ENCODE data around the gene TCN2.
"Not testable (repeated sequence)": the region's sequence is repeated elsewhere in the genome, so short reads cannot be mapped to it uniquely, and the experiment has no call there.

The TCN2 gene

DNA sequence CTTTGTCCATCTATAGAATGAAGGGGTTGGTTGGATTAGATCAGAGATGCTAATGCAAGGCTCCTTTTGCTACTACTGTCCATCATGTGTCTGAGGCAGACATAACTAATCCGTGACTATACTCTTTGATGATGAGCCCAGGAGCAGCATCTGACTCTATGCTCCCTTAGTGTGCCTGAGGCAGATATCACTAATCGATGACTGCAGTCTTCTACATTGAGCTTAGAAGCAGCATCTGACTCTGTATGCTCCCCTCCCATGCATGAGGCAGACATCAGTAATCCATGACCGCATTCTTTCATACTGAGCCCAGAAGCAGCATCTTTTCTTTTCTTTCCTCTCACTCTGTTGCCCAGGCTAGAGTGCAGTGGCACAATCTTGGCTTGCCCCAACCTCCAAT is 4.2 kb downstream of the TCN2 start:
- no peak for DNase-seq

DNA sequence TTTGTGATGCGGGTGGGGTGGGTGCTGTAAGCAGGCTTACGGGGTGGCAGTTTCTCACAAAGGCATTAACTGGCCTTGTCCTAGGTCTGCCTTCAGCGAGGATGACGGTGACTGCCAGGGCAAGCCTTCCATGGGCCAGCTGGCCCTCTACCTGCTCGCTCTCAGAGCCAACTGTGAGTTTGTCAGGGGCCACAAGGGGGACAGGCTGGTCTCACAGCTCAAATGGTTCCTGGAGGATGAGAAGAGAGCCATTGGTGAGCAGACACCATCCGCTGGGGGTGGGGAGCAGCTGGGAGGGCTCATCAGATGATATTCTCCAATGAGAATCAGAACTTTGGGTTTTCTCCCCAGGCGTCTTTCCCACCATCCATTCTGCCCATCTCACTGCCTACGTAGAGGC is 5.8 kb downstream of the TCN2 start:
- no peak for DNase-seq

GRCh38 chr22:30614268-30614667 is 7.3 kb downstream of the TCN2 start:
- no peak for DNase-seq

GRCh38 chr22:30614879-30615278 is 7.9 kb downstream of the TCN2 start:
- DNase-seq = no peak

- DNase-seq = no peak
Observed at GRCh38 chr22:30615543-30615954, 8.6 kb downstream of the TCN2 start.

DNA sequence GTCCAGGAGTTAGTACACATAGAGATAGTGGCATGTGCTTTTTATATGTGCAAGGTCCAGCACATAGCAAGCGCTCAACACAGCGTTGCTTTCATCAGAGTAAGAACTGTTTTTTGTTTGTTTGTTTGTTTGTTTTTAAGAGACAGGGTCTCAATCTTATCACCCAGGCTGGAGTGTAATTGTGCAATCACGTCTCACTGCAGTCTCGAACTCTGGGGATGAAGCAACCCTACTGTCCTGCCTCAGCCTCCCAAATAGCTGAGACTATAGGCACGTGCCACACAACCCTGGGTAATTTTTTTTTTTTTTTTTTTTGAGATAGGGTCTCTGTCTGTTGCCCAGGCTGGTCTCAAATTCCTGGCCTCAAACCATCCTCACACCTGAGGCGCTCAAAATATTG is 10.8 kb downstream of the TCN2 start:
- no peak for DNase-seq

GRCh38 chr22:30619909-30620308 is 12.9 kb downstream of the TCN2 start:
- DNase-seq = not testable (repeated sequence)

DNA sequence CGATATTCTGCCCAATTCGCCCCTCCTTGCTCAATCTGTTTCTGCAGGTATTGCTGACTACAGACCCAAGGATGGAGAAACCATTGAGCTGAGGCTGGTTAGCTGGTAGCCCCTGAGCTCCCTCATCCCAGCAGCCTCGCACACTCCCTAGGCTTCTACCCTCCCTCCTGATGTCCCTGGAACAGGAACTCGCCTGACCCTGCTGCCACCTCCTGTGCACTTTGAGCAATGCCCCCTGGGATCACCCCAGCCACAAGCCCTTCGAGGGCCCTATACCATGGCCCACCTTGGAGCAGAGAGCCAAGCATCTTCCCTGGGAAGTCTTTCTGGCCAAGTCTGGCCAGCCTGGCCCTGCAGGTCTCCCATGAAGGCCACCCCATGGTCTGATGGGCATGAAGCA is 19.4 kb downstream of the TCN2 start:
- DNase-seq = no peak

- DNase-seq = no peak
Observed at GRCh38 chr22:30627471-30627870, 20.5 kb downstream of the TCN2 start.

GRCh38 chr22:30628491-30628890 is 21.5 kb downstream of the TCN2 start:
- no peak for DNase-seq

DNA sequence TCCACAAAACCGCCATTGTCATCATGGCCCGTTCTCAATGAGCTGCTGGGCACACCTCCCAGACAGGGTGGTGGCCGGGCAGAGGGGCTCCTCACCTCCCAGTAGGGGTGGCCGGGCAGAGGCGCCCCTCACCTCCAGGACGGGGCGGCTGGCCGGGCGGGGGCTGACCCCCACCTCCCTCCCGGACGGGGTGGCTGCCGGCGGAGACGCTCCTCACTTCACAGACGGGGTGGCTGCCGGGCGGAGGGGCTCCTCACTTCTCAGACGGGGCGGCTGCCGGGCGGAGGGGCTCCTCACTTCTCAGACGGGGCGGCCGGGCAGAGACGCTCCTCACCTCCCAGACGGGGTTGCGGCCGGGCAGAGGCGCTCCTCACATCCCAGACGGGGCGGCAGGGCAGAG is 24.5 kb downstream of the TCN2 start:
- not testable (repeated sequence) for DNase-seq

DNA sequence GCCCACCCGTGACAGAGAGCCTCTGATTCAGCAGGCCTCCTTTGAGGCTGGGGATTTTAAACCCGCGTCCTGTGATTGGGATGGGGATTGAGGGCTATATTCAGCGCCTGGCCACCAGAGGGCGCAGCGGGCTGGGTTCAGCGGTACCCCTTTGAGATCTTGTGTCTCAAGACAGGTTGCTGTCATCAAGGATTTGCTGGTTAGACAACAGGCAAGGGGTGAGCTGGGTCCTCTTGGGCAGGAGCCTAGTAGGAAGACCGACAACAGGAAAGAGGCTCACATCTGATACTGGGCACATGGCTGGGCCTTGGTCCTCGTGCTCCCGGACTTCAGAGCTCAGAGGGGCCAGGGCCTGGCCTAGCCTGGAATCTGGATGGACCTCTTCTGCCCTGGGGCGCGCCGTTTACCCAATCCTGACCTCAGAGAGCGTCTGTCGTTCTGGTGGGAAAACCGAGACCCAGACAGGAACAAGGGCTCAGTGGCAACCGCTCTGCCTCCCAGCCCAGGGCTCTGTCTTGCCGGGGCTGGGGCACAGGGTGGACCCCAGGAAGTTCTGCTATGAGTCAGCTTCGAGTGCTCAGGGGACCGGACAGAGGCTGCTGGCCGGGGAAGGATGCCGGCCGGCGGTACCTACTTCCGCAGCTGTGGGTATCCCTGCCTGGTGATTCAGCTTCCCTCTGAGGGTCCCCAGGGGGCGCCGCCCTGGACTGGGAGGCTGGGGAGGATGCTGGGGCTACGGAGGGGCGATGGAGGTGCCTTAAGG is 27.7 kb downstream of the TCN2 start:
- DNase-seq = peak; percentile 93

- peak; percentile 97 for DNase-seq
Observed at GRCh38 chr22:30635273-30636225, 28.6 kb downstream of the TCN2 start, which contains the start of gene SLC35E4. SLC35E4 (plus strand) TSS chr22:30635781; CDS start chr22:30636451, 670 bp downstream.

- DNase-seq = peak; percentile 25
Observed at GRCh38 chr22:30636226-30637077, 29.5 kb downstream of the TCN2 start.

DNA sequence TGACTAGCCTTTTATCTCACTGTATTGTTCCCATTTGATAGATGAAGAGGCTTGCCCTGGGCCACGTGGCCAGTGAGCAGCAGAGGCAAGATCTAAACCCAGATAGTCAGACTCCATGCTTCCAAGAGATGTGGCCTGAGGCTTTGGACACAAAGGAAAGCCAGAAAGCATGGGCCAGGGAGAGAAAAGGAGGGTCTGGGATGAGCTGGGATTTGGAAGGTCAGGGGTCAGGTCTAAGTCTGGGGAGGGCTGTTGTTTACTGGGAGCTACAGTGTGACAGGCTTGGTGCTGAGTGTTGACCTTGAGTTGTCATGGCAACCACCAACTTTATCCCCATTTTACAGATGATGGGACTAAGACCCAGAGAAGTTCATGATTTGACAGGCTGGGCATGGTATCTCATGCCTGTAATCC is 30.7 kb downstream of the TCN2 start:
- DNase-seq = no peak

GRCh38 chr22:30640361-30640760 is 33.4 kb downstream of the TCN2 start:
- no peak for DNase-seq

DNA sequence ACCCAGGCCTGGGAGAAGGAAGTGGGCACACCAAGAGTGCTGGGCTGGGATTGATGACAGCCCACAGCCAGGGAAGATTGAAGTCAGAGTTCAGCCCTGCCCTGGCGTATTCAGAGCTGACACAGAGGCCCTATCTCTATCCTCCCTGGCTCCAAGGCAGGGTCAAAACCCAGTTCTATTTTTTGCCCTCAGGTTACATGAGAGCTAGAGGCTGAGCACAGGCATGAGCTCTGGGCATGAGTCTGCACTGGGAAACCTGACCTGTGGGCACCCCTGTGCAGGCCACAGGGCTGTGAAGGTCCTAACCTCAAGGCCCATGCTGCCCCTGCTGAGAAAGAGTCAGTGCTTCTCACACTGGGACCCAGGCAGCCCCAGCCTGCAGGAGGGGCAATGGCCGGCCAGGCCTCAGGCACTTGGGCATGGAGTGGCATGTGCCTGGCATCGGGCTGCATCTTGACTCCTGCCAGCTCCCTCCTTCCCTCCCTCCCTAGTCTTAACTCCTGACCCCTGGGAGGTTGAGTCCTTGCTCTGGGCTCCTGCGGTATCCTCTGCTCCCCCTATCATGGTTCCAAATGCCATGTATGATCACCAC is 34.0 kb downstream of the TCN2 start:
- no peak for DNase-seq

- DNase-seq = no peak
Observed at GRCh38 chr22:30643055-30643875, 36.3 kb downstream of the TCN2 start.

- no peak for DNase-seq
Observed at GRCh38 chr22:30646518-30647160, 39.7 kb downstream of the TCN2 start.

DNA sequence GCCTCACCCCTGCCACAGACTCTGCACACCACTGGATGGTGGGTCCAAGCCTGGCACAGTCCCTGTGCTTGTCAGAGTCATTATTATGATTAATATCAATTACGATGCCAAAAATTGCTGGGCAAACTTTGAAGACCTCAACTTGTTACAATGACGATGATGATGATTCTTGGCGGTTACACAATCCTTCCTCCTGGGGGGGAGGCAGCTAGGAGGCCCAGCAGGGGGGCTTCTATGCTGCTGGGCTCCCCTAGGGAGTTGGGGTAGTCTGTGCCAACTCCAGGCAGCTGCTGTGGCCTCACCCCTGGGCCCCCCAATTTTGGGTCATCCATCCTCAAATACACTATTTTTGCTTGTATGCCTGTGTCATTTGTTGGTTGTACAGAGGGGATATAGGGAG is 40.6 kb downstream of the TCN2 start:
- no peak for DNase-seq

DNA sequence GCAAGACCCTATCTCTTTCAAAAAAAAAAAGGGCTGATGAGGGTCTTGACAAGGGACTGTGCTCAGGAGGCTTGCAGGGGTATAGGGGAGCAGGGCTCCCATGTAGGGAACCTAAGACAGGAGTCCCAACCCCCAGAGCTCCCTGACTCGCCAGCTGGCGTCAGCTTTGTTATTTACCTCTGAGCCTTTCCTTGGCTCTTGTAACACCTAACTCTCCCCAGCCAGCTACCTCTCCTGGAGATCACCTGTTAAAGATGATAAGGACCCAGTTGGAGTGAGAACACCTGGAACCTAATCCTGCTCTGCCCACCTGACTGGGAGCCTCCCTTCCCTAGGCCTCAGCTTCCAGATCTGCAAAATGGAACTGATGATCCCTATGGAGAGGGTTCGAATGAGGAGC is 41.9 kb downstream of the TCN2 start:
- DNase-seq = no peak

All from CD4-positive, alpha-beta T cell treated with Interleukin-6 for 4 hours (primary cell).